ENCODE data around the gene EPX.

DNA sequence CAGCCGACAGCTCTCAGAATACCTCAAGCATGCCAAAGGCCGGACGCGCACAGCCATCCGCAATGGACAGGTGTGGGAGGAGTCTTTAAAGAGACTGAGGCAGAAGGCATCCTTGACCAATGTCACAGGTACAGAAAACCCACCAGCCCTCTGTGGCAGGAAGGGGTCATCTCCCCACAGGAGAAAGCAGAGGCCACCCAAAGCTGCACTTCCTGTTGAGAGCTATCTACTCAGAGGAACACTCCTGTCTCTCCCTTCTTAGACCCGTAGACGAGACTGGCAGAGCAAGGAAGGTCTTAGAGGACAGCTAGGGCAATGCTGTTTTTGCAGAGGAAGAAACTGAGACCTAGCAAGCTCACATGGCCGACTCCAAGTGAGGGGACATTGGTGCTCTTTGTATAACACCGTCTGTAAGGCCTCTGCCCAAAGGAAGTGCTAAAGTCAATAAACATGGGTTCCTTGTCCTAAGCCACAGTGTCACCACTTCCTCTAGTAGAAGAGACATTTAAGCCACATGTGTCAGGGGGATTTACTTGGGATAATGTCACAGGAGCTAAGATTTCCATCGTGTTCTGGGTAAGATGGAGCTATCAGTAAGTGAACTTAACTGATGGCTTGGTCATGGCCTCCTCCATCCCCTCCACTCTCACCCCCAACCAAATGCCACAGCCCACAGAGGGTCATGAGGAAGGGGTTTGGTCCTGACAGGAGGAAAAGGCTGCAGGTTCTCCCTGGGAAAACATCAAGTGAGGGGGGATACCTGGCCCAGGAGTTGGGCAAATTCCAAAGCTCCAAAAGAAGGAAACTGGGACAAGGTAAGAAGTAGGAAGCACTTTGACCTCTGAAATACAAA, 55.2 kb downstream of the EPX start:
- TF ChIP-seq, protein P1, sequence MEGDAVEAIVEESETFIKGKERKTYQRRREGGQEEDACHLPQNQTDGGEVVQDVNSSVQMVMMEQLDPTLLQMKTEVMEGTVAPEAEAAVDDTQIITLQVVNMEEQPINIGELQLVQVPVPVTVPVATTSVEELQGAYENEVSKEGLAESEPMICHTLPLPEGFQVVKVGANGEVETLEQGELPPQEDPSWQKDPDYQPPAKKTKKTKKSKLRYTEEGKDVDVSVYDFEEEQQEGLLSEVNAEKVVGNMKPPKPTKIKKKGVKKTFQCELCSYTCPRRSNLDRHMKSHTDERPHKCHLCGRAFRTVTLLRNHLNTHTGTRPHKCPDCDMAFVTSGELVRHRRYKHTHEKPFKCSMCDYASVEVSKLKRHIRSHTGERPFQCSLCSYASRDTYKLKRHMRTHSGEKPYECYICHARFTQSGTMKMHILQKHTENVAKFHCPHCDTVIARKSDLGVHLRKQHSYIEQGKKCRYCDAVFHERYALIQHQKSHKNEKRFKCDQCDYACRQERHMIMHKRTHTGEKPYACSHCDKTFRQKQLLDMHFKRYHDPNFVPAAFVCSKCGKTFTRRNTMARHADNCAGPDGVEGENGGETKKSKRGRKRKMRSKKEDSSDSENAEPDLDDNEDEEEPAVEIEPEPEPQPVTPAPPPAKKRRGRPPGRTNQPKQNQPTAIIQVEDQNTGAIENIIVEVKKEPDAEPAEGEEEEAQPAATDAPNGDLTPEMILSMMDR (IDR thresholded peaks at IDR 0.05), result no peak
- no peak for TF ChIP-seq POLR2A (IDR thresholded peaks at IDR 0.05)
